PFSK-1 (cell line): Measurements from ENCODE around the gene TIGD1.

Source experiments
- POLR2AphosphoS5 ChIP-seq: IDR thresholded peaks from 2 replicates; pipeline ENCODE4 v1.6.1; 2012; ENCODE audit warnings: low read depth, mild to moderate bottlenecking, control low read depth, low read length, moderate library complexity
- REST ChIP-seq, 2 experiments: IDR thresholded peaks; 2 replicates each; pipeline versions ENCODE4 v1.6.1 to v1.8.0; 2011 to 2012; ENCODE audit warnings: low read depth in 2 of 2, low read length in 2 of 2, control low read depth in 1 of 2, inconsistent platforms in 1 of 2, mild to moderate bottlenecking in 1 of 2, moderate library complexity in 1 of 2; ENCODE audit not compliant: insufficient read depth in 1 of 2
- SIN3A ChIP-seq: IDR thresholded peaks from 2 replicates; pipeline ENCODE4 v1.6.1; 2012; ENCODE audit warnings: mild to moderate bottlenecking, low read length, moderate library complexity, borderline replicate concordance; ENCODE audit not compliant: insufficient read depth

- TF ChIP-seq SIN3A = no peak
- TF ChIP-seq REST (IDR thresholded peaks at IDR 0.05; ENCODE audit: insufficient read depth in 1 of 2, low read depth in 2 of 2, low read length in 2 of 2) = no peak
- TF ChIP-seq POLR2AphosphoS5 = no peak
These were observed 26.6 kb upstream of the TIGD1 start for GRCh38 chr2:232576995-232577394.
